Activated naive CD4-positive, alpha-beta T cell (primary cell): ENCODE data around the gene MFAP2.
"Not testable (repeated sequence)": the region's sequence is repeated elsewhere in the genome, so short reads cannot be mapped to it uniquely, and the experiment has no call there.

Experiments used
- DNase-seq, 4 experiments: peaks; one replicate each; lab custom pipeline; 2025; lab: John Stamatoyannopoulos, UW

The MFAP2 gene

DNA sequence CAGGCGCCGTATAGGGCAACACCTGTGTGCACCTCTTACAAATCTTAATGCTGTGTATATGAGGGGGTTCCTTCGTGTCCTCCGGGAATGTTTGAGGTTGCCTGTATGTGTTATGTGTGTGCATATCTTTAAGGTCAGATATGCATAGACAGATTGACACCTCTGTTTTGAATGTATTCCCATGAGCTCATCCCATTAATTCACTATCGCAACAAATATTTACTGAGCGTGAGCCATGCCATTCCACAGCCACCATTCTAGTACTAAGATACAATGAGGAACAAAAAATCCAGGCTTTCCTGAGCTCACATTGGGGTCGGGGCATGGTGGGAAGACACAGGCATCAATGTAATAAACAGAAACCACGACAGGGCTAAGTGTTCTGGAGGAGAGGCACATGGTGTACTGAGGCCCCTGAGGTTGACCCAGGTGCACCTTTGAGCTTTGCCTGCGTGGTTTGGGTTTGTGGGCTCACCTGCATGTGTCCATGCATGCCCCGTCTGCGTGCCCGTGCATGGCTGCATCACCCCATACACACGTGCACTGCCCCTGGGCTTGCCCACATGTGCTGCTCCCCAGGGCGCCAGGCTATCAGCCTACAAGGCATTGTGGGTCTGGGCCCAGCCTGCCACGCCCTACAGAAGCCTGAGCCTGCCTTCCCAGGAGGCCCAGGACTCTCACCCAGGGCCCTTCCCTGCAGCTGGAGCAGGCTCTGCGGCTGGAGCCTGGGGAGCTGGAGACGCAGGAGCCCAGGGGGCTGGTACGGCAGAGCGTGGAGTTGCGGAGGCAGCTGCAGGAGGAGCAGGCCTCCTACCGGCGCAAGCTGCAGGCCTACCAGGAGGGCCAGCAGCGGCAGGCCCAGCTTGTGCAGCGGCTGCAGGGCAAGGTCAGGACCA lies 51.0 kb downstream of the MFAP2 start:
- not testable (repeated sequence) for DNase-seq

DNA sequence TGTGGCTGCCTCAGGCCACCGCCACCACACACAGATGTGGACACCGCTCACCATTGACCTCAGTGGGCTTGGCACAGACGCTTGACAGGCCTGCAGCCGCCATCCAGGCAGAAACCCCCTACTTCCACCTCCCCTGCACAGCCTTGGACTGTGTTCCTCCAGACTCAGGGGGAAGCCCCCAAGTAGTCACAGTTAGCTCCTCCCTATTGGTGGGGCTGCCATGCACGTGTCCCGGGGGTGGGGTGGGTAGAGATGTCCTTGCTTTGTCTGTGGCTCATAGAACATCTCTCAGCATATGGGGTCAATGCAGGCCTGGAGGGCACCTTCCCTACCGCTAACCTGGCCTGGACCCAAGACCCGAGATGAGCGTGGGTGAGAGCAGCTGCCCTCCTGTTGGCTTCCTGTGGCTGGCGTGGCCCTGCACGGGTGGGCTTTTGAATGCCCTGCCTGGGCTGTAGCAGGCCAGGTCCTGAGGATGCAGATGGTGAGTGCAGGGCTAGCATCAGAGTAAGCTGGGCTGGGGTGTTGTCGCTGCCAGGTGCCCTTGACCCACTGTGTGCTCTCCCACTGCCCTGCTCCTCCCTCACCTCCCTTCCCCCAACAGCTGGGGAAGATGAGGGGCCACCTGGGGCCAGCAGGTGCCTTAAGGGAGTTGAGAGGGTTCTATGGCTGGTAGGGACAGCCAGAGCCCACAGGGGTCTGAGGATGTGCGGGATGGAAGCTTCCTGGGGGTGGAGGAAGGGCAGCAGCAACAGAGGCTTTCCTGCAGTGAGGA lies 52.5 kb downstream of the MFAP2 start:
- no peak for DNase-seq

DNA sequence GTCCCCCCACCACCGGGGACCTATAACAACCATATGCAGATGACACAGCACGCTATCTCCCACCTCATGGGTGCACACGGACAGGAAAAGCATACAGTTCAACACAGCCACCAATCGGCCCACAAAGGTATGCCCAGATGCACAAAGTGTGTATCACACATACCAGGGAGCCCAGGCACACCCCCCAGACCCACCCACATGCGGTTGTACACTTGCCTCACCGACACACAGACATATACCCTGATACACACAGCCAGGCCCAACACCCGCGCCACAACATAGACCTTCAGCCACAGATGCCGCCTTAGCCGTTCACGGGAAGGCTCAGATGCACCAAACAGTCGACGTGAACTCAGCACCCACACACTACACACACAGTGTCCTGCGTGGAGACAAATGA lies 53.2 kb downstream of the MFAP2 start:
- no peak for DNase-seq

DNA sequence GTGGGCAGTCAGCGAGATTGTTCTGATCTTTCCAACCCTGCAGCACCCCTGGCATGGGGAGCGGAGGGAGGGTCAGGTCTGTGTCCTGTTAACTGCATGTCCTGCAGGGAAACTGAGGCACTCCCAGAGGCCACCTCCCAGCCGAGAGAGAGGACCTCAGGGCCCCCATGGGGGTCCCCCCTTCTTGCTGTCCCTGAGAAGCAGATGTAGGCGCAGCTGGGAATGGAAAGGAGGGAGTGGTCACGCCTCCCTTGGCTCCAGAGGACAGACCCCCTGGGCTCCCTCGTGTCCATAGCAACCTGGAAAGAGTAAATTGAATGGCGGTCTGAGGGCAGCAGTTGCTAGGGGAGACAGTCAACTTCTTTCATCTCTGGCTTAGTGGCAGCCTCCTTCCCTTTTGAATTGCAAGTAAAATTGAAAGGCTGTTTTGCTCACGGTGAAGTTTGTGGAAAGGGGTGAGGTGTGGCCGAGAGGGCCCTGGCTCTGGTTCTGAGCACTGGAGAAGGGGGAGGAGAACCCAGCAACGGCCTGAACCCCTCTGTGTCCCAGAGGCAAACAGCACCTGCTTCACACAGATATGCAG lies 53.8 kb downstream of the MFAP2 start:
- DNase-seq = no peak

GRCh38 chr1:16925635-16926490 lies 54.6 kb downstream of the MFAP2 start:
- no peak for DNase-seq

- no peak for DNase-seq
Observed at GRCh38 chr1:16924919-16925477, 55.4 kb downstream of the MFAP2 start.
